ENCODE results near the gene CCDC15.

Gene CCDC15

GRCh38 chr11:125063429-125064043 is 109.5 kb downstream of the CCDC15 start:
- no peak for DNase-seq (ENCODE audit: extremely low read depth, insufficient read length)
- H3K36me3 ChIP-seq (ENCODE audit: control insufficient read depth, insufficient read depth, low read length): no peaks in the 10 kb centered on the region
- no peaks in the 10 kb centered on the region for H3K27me3 ChIP-seq (replicated peaks; ENCODE audit: control insufficient read depth, insufficient read depth, low read length)
- no peak for TF ChIP-seq CTCF (IDR thresholded peaks at IDR 0.05; ENCODE audit: insufficient read depth, low read length, poor library complexity, severe bottlenecking)
- peak overlapping the region; percentile 66 for H3K4me3 ChIP-seq (replicated peaks; ENCODE audit: low read depth, low read length)

- no peak for TF ChIP-seq CTCF (IDR thresholded peaks at IDR 0.05; ENCODE audit: insufficient read depth, low read length, poor library complexity, severe bottlenecking)
- Histone ChIP-seq H3K36me3 (ENCODE audit: control insufficient read depth, insufficient read depth, low read length) (no peaks in the 10 kb centered on the region), H3K4me3 (replicated peaks; ENCODE audit: low read depth, low read length) (peak overlapping the region; percentile 66), H3K27me3 (replicated peaks; ENCODE audit: control insufficient read depth, insufficient read depth, low read length) (no peaks in the 10 kb centered on the region)
- DNase-seq (ENCODE audit: extremely low read depth, insufficient read length): no peak
Observed at GRCh38 chr11:125064070-125064469, 110.1 kb downstream of the CCDC15 start.

GRCh38 chr11:125068368-125068767 is 114.4 kb downstream of the CCDC15 start:
- DNase-seq (ENCODE audit: extremely low read depth, insufficient read length): no peak
- TF ChIP-seq CTCF (IDR thresholded peaks at IDR 0.05; ENCODE audit: insufficient read depth, low read length, poor library complexity, severe bottlenecking): no peak

GRCh38 chr11:125069008-125069407 is 115.0 kb downstream of the CCDC15 start:
- no peak for TF ChIP-seq CTCF (IDR thresholded peaks at IDR 0.05; ENCODE audit: insufficient read depth, low read length, poor library complexity, severe bottlenecking)

More at GRCh38 chr11:125068368-125068767, 114.4 kb downstream of the CCDC15 start:
- no peaks in the 10 kb centered on the region for H3K36me3 ChIP-seq (ENCODE audit: control insufficient read depth, insufficient read depth, low read length)
- H3K4me3 ChIP-seq (replicated peaks; ENCODE audit: low read depth, low read length): no peak overlapping the region
- no peaks in the 10 kb centered on the region for H3K27me3 ChIP-seq (replicated peaks; ENCODE audit: control insufficient read depth, insufficient read depth, low read length)

GRCh38 chr11:125069796-125070195 is 115.8 kb downstream of the CCDC15 start:
- Histone ChIP-seq H3K36me3 (ENCODE audit: control insufficient read depth, insufficient read depth, low read length) (no peaks in the 10 kb centered on the region), H3K27me3 (replicated peaks; ENCODE audit: control insufficient read depth, insufficient read depth, low read length) (no peaks in the 10 kb centered on the region), H3K4me3 (replicated peaks; ENCODE audit: low read depth, low read length) (no peak overlapping the region)
- no peak for TF ChIP-seq CTCF (IDR thresholded peaks at IDR 0.05; ENCODE audit: insufficient read depth, low read length, poor library complexity, severe bottlenecking)
- DNase-seq (ENCODE audit: extremely low read depth, insufficient read length): no peak

More at GRCh38 chr11:125069008-125069407, 115.0 kb downstream of the CCDC15 start:
- no peak overlapping the region for H3K4me3 ChIP-seq (replicated peaks; ENCODE audit: low read depth, low read length)
- no peaks in the 10 kb centered on the region for H3K36me3 ChIP-seq (ENCODE audit: control insufficient read depth, insufficient read depth, low read length)
- H3K27me3 ChIP-seq (replicated peaks; ENCODE audit: control insufficient read depth, insufficient read depth, low read length): no peaks in the 10 kb centered on the region
- no peak for DNase-seq (ENCODE audit: extremely low read depth, insufficient read length)

All from GM06990 (cell line).